Fibroblast of peridontal ligament (primary cell): ENCODE results near the gene SNX11.
A peak's percentile ranks its signal among the peaks of the same experiment; 100 is the strongest.

Experiments
- DNase-seq: peaks from one replicate; pipeline ENCODE4 v3.0.0-alpha.2; 2010; ENCODE audit errors: extremely low read depth

SNX11 gene

DNA sequence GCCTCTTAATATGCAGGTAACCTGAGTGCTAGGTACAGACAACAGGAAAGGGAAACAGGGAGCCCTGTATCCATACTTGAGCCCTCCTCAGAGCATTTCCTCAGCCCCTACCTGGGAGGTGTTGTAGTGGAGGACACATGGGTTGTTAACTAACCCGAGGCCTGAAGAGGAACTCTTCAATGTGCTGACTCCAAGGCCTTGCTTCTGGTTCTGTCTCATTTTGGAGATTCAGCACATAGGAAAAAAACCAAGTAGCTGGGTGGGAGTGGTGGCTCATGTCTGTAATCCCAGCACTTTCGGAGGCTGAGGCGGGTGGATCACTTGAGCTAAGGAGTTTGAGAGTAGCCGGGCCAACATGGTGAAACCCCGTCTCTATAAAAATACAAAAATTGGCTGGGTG, 24.8 kb downstream of the SNX11 start:
- DNase-seq = no peak

DNA sequence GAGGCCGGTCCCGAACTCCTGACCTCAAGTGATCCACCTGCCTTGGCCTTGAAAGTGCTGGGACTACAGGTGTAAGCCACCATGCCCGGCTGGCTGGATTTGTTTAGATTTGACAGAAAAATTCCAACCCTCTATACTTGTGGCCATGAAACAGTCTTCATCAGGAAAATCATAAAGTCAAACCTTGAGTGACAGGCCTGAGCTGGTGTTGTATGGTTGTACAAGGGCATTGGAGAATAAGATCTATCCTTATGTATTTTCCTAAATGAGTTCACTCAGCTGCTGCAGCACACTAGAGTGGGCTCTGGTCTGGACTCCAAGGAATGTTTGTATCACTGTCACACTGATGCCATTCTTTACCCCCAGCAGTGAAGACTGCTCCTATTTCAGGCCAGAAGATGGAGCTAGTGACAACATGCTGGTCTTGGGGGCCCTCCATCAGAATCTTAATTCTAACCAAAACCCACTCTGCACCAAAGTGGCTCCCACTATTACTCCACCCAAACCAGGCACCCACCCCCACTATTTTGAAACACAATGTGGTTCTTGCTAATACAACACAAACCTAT, 27.4 kb downstream of the SNX11 start:
- DNase-seq = no peak

DNA sequence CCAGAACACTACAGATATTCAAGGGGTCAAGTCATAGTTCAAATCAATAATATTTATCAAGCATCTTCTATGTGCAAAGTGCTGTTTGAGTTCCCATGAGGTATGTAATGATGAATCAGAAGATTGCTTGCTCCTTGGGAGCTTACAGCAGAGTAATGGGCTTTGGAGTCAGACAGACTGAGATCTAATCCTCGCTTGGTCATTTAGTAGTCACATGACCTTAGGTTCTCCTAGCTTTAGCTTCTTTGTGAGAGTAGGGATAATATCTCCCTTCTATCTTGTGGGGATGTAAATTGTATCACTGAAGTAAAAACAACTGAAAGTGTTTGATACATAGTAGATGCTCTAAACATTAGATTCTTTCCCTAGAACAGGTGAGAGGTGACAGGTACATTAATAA, 30.1 kb downstream of the SNX11 start:
- DNase-seq = no peak

DNA sequence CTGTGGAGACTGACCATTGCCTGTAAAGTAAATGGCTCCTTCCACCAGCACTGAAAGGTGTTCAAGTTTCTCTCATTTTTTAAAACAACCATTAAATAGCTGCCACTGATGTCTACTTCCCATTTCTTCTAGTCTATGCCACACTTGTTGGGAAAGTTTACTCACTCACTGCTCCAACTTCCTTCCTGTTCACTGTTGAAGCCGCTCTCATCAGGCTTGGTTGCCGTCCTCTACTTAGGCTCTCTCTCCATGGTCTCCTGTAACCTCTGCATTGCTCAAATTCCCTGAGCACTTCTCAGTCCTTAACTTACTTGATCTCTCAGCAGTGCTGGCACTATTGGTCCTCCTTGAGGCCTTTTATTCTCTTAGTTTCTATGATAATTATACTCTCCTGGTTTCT, 32.4 kb downstream of the SNX11 start:
- DNase-seq = no peak

DNA sequence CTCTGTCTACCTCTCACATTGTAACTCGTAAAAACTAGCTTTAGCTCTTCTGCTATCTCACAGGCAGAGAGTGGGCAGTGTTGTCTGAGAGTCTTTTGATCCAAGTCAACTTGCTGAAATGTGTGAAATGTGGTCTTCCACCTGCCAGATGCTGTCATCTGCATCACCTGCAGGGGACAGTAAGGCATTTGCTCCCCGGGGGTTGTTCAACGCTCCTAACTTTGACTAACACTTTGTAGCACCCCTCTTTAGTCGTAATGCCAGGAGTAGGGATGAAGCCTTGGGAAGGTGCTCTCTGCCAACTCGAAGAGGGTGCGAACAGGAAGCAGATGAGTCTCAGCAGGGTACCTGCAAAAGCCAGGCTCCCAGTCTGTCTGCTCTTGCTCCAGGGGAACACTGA, 36.1 kb downstream of the SNX11 start:
- DNase-seq = no peak

DNA sequence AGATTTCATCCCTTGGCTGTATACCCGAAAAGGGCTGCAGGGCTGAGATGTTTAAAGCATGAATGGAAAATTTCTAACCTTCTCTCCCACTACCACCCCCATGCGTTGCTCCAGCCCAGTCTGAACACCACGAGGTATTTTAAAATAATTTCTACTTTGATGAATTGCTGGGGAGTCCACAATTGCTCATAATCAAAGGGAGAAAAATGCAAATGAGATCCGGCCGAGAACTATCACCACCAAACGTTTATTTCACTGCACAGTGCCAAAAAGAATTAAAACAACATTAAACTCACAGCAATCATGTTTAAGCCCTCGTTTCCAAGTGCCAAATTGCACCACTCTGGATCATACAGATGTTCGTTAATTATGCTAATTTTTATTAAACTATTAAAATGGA, 36.7 kb downstream of the SNX11 start:
- no peak for DNase-seq

DNA sequence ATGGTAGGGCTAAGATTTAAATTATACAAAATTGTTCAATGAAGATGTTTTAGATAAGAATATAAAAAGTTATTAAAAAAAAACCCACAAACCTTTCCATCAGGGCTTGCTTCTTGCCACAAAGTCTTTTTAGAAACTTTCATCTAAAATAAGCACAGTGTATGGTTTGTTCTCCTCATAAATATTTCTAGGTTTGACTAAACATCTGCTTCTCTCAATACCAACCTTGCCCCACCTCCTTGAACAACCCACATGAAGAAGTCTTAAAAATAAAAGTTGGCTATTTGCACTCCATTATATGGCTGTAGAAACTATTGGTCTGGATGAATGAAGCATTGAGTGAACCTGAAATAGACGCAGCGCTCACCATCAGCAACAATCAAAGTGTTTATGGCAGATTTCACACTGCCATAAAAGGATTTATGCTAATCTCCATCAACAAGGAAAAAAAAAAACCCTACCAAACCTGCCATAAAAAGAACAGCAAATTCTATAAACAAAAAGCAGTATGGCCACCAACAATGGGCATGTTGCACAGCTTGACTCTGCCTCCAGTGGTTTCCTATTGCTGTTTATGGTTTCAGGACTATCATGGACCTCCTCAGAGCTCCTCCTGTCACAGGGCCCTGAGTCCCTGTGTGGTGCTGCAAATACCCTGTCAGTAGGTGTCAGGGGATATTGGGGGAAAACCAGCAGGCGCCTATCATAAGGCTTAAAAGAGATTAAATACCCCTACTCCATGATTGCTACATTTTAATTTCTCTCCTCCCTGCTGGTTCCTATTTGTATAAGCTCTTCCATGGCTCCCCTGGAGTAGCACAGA, 37.6 kb downstream of the SNX11 start:
- no peak for DNase-seq

DNA sequence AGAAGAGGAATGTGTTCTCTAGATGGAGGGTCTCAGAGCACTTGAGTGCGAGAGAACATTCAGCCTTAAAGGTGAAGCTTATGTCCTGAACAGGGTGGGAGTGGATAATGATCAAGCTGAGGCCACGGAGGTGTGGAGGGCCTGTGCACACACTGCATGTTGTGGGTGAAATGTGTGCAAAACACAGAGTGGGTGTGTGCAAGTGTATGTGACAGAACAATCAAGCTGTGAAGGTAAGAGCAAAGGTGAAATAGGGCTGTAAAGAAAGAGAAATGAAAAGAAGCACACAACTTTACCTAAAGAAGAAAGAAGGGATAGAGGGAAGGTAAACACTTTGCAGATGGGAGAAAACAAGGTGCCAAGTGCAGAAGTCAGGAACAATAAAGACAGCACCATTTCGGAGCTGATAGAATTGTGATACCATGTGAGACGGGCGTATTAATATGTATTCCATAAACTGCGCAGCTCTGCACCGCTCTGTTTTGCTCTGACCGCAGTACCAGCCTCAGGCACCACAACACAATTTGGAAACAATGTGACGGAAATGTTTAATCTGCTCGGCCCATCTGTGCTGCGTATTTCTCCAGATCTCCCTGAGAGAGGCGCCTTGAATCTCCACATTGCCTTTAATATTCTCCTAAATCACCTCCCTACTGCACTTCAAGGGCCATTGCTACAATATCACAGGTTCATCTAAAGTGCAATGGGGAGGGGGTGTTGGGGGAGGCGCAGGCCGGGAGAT, 40.6 kb downstream of the SNX11 start:
- DNase-seq = no peak

DNA sequence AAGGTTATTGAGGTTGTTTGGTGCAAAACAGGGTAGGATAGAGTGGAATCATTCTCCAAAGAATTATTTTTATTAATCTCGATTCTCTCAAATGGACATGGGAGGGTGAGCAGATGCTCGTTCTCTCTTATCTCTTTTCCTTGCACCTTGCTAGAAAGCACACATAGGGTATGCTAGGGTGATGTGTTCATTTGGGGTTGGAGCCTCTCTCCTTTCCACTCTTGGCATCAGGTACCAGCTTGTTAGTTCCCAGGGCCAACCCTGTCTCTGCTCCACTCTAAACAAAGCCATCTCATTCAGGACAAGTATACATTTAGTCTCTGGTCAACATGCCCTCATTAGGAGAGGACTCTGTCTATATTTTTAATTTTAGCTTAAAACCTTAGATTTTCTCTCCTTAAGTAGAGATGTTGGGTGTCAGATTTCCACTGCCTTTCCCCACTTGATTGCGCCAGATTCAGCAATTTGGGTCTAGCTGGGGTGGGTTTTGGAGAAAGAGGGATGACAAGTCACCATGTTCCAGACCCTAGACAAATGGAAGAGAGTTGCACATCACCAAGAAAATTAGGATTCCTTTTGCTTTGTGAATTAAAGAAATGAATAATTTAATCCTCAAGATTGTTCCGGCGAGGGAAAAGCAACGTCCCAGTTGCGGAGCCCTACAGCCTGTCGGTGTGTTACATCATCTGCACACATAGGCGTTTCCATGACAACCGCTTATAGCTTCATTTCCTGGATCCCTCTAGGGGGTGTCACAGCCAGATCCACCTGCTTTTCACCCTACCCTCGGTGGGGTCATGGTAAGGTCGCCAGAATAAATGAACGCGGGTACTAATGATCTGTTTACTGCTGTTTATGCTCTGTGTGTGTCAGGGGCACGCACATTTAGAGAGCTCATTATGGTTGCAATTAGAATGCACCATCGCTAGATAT, 41.6 kb downstream of the SNX11 start:
- DNase-seq = no peak

DNA sequence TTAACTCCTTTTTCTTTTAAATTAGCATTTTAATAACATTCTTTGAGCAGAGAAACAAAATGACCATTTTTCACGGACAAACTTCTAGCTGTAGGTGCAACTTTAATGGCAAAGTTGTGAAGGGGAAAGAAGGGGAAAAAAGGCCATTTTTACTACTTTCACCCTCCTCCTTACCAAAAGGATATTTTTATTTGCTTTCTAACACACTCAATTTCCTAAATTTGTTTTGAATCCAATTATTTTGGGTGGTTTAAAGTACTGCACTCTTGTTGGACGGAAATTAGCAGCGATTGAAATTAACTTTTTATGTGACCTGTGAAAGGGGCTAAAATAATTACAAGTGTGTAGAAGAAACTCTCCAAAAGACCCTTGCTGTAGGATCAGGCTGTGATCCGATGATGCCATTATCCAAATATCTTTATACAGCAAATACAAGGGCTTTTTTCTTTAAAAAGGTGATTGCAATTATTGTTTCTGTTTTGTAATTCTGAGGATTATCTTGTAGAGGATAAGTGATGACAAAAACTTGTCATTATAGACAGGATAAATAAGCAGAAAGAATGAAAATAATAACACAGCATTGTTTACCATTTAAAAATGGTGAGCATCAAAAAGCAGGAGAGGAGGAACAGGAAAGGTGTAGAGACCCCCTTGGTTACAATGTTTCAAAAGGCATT, 42.4 kb downstream of the SNX11 start:
- no peak for DNase-seq

DNA sequence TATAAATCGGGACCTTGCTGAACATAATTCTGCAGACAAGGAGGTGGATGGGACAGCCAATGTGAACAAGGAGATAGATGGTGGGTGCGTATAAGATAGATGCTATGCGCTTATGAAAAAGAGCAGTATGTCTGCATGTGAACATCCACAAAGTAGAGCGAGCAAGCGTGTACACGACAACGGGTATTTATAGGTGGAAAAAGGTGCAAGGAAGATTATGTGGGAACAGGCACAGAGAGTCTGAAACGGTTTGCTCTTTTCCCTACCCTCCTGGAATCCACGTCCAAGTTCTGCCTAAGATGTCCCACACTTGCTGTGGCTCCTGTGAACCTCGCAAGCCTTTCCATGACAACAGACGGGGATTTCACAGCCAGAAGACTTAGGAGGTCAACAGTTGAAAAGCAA, 43.0 kb downstream of the SNX11 start:
- DNase-seq = no peak

DNA sequence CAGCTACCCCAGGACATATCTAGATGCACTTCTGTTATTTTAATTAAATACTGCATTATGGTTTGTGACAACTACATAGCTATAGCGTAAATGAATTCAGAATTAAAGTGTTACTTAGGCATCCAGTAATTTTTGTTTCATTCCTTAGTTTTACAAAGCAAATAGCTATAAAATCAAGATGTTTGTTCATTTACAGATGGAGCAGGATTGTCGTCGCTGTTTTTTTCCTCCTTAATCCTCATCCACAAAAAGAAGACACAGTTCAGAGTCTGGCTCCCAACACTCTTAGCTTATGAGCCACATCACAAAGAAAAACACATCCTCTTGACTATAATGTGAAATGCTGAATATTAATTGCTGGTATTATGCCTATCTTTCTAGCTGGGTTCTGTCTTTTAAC, 43.7 kb downstream of the SNX11 start:
- DNase-seq = no peak

DNA sequence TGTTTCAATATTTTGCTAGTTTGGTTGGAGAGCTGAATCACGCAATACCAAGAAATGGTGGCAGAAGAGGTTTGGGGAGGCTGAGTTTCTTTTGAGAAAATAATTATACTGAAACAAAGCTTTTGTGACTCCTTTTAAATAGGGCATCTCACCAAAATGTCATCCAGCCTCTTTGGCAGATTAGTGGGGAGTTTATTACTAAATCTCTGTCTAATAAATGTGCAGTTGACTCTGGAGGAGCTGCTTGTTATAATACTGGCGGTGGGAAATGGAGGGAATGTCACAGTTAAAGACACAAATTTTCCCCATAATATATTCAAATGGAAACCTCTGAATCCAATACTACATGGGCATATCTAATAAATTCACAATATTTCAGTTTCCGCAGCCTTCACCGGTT, 44.7 kb downstream of the SNX11 start:
- no peak for DNase-seq

DNA sequence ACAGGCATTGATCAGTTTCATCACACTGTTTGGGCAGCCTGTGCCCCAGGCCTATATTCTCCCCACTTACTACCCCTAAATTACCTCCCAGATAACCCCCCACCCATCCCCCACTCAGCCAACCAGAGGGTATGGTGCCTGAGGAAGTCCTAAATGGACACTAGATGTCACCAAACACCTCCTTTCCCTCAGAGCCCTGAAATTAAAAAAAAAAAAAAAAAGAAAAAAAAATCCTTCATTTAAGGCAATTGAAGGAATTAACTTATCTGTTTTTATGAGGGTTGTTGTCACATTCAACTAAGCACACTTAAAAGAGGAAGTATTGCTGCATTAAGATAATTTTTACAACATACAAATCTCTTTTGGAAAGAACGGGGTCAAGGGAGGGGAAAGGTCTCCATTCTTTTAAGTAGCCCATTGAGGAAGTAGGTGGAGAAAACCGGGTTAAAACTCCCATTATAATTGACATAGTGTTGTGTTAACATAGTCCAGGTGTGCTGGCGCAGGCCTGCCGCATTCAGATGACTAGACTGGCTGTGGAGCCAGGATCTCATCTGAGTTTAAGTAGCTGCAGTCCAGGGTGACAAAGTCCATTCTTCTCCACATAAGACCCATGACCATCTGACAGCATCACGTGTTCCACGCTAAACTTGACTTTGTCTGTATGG, 46.3 kb downstream of the SNX11 start:
- DNase-seq = peak; percentile 68

DNA sequence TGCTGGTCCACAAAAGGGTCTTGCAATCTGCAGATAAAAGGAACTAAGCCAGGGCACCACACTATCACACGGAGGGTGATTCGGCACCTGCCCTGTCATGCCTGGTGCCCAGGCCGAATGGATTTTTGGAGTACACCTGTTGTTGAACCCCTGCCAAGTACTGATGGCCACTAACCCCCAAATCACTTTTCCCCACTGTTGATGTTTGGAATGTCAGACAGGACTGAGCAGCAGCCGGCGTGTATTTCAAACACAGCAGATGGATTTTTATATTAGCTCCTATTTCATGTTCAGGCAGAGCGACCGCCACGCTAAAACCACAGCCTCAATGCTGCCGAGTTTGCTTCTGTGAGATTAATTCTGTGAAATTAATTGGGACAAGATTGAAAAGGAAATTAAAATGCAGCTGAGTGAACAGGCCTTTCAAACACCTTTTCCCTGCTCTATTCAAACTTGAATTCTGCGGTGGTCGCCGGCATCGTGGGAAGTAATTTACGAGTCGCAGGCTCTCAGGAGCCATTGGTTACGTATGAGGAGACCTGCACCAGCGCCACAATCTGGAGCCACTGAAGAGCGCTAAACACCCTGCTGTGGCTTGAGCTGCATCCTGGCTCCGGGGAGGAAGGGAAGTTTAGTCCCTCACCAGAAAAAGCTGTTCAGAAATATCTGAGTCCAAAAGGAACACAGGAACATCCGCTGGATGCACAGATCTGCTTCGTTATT, 48.5 kb downstream of the SNX11 start:
- DNase-seq = no peak

DNA sequence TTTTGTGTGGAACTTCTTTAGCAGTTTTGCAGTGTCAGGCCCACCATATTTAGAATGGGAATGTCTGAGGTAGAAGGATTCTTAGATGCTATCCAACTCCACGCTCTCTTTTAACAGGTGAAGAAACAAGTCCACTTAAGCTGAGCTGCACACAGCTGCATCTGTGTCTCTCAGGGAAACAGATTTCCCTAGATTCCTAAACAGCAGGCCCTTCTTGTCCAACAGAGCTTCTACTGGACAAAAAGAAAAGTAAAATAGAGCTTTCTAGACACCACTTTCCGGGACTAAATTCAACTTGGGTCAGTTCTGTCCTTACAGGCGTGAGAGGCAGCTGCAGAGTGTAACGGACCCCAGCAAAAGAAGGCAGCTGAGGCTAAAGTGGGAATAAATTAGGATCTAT, 51.7 kb downstream of the SNX11 start:
- DNase-seq = no peak

DNA sequence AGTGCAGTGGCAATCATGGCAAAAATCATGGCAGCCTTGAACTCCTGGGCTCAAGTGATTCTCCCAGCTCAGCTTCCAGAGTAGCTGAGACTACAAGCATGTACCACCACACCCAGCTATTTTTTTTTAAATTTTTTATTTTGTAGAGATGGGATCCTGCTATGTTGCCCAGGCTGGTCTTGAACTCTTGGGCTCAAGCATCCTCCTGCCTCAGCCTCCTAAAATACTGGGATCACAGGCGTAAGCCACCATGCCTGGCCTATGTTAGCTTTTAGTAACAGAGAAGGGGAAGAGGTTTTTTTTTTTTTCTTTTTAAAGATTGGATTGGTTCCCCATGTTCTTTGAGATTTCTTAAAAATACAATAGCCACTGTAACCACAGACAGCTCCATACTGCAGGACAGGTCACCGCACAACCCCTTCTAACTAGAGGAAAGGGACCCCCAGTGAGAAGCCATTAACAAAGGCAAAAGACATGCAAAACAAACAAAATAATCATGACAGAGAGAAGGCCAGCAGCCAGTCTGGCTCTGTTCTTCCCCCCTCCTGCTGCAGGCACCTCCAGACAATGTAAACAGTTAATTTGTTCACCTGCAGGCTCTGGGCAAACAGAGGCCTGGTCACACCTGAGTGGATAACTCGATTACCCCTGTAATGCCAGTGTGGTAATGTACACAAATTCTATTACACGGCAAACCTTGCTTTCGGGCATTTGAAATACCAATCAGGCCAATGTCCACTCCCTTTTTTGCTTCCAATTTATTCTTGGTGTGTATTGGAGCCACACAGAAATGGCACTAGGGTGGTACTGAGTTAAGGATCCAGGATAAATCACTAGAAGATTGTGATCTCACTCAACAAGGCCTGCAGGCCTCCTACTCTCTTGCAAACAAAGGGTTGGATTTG, 52.9 kb downstream of the SNX11 start:
- no peak for DNase-seq

DNA sequence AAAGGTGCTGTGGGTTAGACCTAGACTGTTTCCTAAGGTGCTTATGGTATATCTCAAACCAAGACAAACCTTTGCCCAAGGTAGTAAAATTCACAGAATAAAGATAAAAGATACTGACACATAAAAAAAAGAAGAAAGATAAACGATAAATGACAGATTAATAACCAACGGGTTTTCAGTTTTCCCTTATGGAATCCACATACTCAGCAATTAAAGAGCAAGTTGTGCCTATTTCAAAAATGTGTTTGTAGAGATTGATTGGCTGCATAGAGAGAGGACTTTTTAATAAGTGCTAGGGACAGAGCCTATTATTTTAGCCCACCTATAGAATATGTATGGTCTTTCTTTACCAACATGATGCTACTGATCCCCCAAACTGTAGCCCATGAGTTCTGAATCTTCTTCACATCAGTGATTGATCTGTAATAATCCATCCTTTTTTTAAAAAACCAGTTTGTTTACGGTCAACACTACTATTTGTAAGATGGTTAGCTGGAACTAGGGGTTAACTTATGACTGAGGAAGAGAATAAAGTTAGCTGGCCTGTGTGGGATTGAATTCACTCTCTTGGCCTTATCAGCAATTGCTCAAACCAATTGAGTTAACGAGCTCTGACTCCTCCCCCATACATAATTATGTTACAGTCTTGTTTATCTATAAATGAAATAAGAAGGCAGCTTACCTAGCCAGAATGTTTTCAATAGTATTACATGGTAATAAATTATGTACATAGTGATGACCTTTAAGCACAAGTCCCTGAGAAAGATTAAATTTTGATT, 53.8 kb downstream of the SNX11 start:
- no peak for DNase-seq
